Measurements from ENCODE around the gene LRIT2.

DNA sequence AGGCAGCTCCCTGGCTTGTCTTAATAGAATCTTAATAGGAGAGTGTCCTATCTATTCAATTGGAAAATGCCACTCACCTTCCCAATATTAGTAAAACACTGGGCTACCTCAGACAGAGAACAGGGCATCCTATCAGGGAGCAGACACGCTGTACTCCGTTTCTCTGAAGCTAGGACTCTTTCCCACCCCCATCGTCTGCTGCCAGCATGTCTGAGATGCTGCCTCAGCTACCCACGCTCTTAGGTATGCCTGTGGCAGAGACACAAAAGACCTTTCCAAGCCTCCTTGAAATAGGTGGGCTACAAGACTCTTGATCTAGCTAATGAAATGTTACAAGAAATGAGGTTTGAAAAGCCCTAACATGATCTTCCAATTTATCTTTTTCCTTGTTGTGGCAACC, 2.5 kb upstream of the LRIT2 start:
- TF ChIP-seq, protein P1, sequence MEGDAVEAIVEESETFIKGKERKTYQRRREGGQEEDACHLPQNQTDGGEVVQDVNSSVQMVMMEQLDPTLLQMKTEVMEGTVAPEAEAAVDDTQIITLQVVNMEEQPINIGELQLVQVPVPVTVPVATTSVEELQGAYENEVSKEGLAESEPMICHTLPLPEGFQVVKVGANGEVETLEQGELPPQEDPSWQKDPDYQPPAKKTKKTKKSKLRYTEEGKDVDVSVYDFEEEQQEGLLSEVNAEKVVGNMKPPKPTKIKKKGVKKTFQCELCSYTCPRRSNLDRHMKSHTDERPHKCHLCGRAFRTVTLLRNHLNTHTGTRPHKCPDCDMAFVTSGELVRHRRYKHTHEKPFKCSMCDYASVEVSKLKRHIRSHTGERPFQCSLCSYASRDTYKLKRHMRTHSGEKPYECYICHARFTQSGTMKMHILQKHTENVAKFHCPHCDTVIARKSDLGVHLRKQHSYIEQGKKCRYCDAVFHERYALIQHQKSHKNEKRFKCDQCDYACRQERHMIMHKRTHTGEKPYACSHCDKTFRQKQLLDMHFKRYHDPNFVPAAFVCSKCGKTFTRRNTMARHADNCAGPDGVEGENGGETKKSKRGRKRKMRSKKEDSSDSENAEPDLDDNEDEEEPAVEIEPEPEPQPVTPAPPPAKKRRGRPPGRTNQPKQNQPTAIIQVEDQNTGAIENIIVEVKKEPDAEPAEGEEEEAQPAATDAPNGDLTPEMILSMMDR (conservative IDR thresholded peaks at IDR 0.05; ENCODE audit: low read length): no peak
- no peak for TF ChIP-seq EZH2phosphoT487 (IDR thresholded peaks at IDR 0.05; ENCODE audit: borderline replicate concordance)

All from Loucy (cell line).